SK-N-MC (cell line): ENCODE measurements around the gene LIF.

ENCODE experiments used
- EZH2 ChIP-seq: fragments of 200-600 bp; sonication (generic); IDR thresholded peaks from one replicate; pipeline ENCODE4 v1.6.1; 2017; ENCODE audit warnings: antibody characterized with exemption
- FOXP2 ChIP-seq: optimal IDR thresholded peaks from 2 replicates; pipeline ENCODE3; 2011; ENCODE audit warnings: mild to moderate bottlenecking, moderate library complexity; ENCODE audit not compliant: insufficient read depth; ENCODE audit errors: extremely low read length, control extremely low read depth
- POLR2AphosphoS5 ChIP-seq: IDR thresholded peaks from 2 replicates; pipeline ENCODE4 v1.6.1; 2012; ENCODE audit warnings: mild to moderate bottlenecking, low read depth, low read length, borderline replicate concordance

GRCh38 chr22:30232716-30233218 is 13.8 kb downstream of the LIF start:
- TF ChIP-seq POLR2AphosphoS5 (no peak), EZH2 (no peak), FOXP2 (no peak)
